GM12874 (cell line): ENCODE measurements around the gene EYS.

ENCODE experiments used
- TF ChIP-seq, protein P1 (sequence below): IDR thresholded peaks from 2 replicates; pipeline ENCODE4 v1.5.1; 2011; ENCODE audit warnings: low read depth, mild to moderate bottlenecking, control low read depth, low read length, moderate library complexity; ENCODE audit not compliant: insufficient read depth

The EYS gene

DNA sequence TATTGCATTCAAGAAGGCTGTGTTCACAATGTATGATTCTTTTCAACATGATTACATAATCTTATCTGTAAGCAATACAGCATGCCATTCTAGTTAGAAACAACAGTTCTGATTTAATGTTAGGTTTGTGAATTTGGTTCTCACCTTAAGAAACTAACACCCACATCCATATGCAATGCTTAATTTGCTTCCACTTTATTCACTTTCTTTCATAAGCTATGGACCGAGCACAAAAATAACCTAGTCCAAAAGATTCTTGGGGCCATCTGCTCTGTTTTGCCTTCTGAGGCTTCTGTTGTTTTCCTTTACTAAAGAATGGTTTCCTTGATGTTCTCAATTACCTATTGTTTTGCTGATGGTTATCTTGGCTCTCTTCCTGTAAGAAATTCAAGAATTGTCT, 258.2 kb downstream of the EYS start:
- TF ChIP-seq, protein P1, sequence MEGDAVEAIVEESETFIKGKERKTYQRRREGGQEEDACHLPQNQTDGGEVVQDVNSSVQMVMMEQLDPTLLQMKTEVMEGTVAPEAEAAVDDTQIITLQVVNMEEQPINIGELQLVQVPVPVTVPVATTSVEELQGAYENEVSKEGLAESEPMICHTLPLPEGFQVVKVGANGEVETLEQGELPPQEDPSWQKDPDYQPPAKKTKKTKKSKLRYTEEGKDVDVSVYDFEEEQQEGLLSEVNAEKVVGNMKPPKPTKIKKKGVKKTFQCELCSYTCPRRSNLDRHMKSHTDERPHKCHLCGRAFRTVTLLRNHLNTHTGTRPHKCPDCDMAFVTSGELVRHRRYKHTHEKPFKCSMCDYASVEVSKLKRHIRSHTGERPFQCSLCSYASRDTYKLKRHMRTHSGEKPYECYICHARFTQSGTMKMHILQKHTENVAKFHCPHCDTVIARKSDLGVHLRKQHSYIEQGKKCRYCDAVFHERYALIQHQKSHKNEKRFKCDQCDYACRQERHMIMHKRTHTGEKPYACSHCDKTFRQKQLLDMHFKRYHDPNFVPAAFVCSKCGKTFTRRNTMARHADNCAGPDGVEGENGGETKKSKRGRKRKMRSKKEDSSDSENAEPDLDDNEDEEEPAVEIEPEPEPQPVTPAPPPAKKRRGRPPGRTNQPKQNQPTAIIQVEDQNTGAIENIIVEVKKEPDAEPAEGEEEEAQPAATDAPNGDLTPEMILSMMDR: no peak

DNA sequence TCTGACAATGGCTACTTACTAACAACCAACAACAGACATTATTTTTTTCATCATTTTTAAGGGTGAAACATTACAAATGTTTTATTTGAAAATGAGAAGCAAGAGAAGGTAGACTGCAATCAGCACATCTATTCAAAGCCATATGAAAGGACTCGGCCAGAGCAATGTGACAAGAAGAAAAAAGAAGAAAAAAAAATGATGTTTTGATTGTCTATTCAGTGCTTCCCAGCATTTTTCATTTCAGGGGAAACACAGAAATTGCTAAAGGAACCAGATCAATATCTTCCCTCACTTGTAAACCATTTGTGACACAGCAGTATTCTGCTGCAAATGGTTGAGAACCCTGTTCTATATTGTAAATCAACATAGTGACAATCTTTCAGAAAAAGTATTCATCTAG, 270.7 kb downstream of the EYS start:
- TF ChIP-seq, protein P1: no peak

DNA sequence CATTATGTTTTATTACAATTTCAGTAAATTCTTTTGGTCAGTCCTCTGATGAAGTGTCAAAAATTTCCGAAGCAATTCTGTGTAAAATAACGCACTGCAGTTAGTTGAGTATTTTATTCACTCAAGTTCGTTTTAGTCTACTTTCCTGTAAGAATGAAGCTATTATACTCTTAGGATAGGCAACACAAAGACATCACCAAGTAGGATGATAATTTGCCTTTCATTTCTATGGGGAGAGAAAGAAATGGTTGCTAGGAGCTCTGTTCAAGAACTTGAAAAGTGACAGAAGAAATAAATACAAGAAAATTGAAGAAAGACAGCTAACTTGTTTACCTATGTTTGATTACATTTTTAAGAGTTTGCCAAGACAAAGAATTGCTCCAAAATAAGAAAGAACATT, 290.4 kb downstream of the EYS start:
- TF ChIP-seq, protein P1: no peak

DNA sequence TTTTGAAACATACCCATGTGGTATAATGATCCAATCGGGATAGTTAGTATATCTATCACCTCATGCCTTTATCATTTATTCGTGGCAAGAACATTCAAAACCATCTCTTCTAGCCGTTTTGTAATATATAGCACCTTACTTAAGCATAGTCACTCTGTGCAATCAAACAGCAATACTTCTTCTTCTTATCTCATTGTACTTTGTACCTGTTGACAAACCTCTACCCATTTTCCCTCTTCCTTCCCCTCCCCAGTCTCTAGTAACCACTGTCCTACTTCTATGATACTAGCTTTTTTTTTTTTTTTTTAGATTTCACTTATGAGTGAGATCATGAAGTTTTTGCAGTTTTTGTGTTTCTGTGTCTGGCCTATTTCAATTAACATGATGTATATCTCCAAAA, 296.7 kb downstream of the EYS start:
- TF ChIP-seq, protein P1: no peak

DNA sequence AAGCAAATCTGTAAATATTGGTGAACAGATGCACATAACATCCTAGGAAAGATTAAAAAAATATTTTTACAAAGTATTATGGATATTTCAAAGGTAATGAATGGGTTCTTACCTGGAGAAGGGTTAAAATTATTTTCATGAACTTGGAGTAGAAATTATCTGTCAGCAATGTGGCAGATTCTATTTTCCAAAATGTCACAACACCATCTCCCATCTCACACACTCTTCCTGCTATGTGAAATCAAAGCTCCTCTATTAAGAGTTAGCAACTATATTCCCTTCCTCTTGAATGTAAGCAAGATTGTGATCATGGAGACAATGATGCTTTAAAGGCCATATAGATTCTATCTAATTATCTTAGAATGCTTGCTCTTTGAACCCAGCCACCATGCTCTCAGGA, 304.5 kb downstream of the EYS start:
- TF ChIP-seq, protein P1: no peak

DNA sequence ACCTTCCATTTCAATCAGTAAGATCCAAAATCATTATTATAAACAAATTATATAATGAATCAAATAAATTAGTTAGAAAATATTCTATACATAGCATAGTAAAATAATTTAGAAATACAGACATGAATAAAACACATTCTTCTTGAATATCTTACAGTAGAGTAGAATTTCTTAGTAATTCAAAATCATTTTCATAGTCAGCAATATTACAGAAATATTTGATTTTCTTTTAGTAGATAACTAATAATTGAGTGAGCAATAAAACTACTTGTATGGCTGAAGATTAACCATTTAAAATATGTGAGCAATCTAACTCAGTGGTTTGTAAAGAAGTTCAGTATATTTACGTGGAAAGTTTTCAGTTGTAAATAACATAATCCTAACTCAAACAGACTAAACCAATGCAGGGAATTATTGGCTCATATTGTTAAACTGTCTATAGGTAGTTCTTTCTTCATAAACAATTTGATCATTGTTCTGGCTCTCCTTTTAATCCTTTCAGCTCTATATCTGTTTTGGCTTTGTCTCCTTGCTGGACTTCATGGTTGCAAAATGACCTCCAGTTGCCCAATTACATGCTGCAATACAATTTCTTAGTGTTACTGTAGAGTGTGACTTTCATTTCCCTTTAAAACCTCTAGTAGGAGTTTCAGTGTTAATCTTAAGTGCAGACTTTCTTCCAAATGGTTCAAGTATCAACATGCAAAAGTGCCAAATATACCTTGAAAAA, 307.5 kb downstream of the EYS start:
- TF ChIP-seq, protein P1: no peak

DNA sequence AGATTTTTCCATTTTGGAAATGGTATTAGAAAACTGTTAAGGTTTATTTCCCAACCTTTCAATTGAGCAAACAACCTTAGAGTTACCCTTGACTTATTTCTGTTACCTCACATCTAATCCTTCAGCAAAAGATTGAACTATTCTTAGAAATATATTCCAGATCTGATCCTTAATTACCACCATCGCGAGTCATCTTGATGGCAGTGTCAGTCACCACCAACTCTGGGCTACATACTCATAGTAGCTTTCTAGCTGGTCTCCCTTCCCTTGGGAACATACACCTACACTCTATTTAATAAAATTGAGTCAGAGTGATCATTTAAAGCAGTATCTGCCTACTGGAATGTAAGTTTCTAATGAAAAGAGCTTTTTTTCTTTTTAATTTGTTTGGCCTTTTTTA, 308.2 kb downstream of the EYS start:
- TF ChIP-seq, protein P1: no peak
